Activated CD4-positive, alpha-beta T cell treated with anti-CD3 and anti-CD28 coated beads, Interleukin-2, amount 10 ng/mL, durations not matched to agents 7 days and 5 days (primary cell): ENCODE data around the gene CERS4. TPM values are rescaled to one million over a fixed set of nuclear protein-coding genes. Genes with fewer than 3 reads are reported as not detected.
"Not testable (repeated sequence)": the region's sequence is repeated elsewhere in the genome, so short reads cannot be mapped to it uniquely, and the experiment has no call there.

ENCODE experiments used
- CTCF ChIA-PET: fragments of 350-600 bp; sonication (Branson Sonifier 250); formaldehyde crosslinking; loops from one replicate; lab custom pipeline; 2021; ENCODE audit warnings: antibody characterized with exemption; lab: Charles Lee
- POLR2A ChIA-PET: fragments of 350-600 bp; sonication (Branson Sonifier 250); formaldehyde crosslinking; loops from one replicate; lab custom pipeline; 2021; ENCODE audit warnings: antibody characterized with exemption; lab: Charles Lee
- DNase-seq: peaks from one replicate; pipeline ENCODE4 v3.0.0-alpha.2; 2020
- H3K27ac Mint-ChIP-seq: one replicate; pipeline ENCODE4 v1.8.0; 2021; ENCODE audit warnings: mild to moderate bottlenecking, moderate library complexity, mixed read lengths
- H3K27me3 Mint-ChIP-seq: one replicate; pipeline ENCODE4 v1.8.0; 2021; ENCODE audit warnings: mixed read lengths
- H3K36me3 Mint-ChIP-seq: one replicate; pipeline ENCODE4 v1.8.0; 2021; ENCODE audit warnings: low read depth, mixed read lengths
- H3K4me1 Mint-ChIP-seq: one replicate; pipeline ENCODE4 v1.8.0; 2021; ENCODE audit warnings: mixed read lengths
- H3K4me3 Mint-ChIP-seq: one replicate; pipeline ENCODE4 v1.8.0; 2021; ENCODE audit warnings: mild to moderate bottlenecking, moderate library complexity, mixed read lengths
- H3K9me3 Mint-ChIP-seq: one replicate; pipeline ENCODE4 v1.8.0; 2021; ENCODE audit warnings: mixed read lengths
- total RNA-seq, 2 experiments: library from RNA; stranded (reverse); gene quantifications; one replicate each; pipeline ENCODE4 v1.2.3, GENCODE V29; 2021

Gene CERS4
- total RNA-seq, 2 experiments from 2014 or later: 26.7 to 33.1 TPM

GRCh38 chr19:8239528-8240273 is 30.5 kb downstream of the CERS4 start:
- Mint-ChIP-seq H3K9me3 (peaks cover 19% of the 10 kb centered on the region), H3K36me3 (peaks cover 32% of the 10 kb centered on the region), H3K4me1 (peaks cover 18% of the 10 kb centered on the region), H3K4me3 (no peak overlapping the region), H3K27ac (peak overlapping the region; percentile 34), H3K27me3 (no peaks in the 10 kb centered on the region)
- ChIA-PET POLR2A (no interaction called here), CTCF (interaction anchor here (0.6 to 1.6 kb wide), 5 partner anchors 11 to 305 kb away, joined by 3 to 7 read pairs (median 4); no protein-coding TSS in a partner anchor)
- no peak for DNase-seq

GRCh38 chr19:8240274-8241229 is 31.4 kb downstream of the CERS4 start:
- Mint-ChIP-seq H3K9me3 (peaks cover 19% of the 10 kb centered on the region), H3K4me3 (no peak overlapping the region), H3K4me1 (peaks cover 18% of the 10 kb centered on the region), H3K27me3 (no peaks in the 10 kb centered on the region), H3K36me3 (peaks cover 32% of the 10 kb centered on the region), H3K27ac (peak overlapping the region; percentile 34)
- CTCF ChIA-PET: interaction anchor here (1.3 to 1.6 kb wide), 3 partner anchors 10 to 45 kb away, joined by 3 to 7 read pairs (median 4); no protein-coding TSS in a partner anchor
- peak; percentile 33 for DNase-seq
- POLR2A ChIA-PET: no interaction called here

- CTCF ChIA-PET: interaction anchor here (0.6 to 1.3 kb wide), 3 partner anchors 10 to 25 kb away, joined by 3 to 4 read pairs (median 3); no protein-coding TSS in a partner anchor
- Mint-ChIP-seq H3K4me1 (peaks cover 18% of the 10 kb centered on the region), H3K4me3 (no peak overlapping the region), H3K27ac (no peak overlapping the region), H3K9me3 (peaks cover 19% of the 10 kb centered on the region), H3K36me3 (peaks cover 32% of the 10 kb centered on the region), H3K27me3 (no peaks in the 10 kb centered on the region)
- POLR2A ChIA-PET: no interaction called here
- DNase-seq: no peak
These were observed 32.5 kb downstream of the CERS4 start for GRCh38 chr19:8241646-8242045.

- no peak overlapping the region for H3K4me3 Mint-ChIP-seq
- peaks cover 18% of the 10 kb centered on the region for H3K4me1 Mint-ChIP-seq
- no peak for DNase-seq
- H3K27me3 Mint-ChIP-seq: no peaks in the 10 kb centered on the region
- H3K36me3 Mint-ChIP-seq: peaks cover 32% of the 10 kb centered on the region
- peaks cover 19% of the 10 kb centered on the region for H3K9me3 Mint-ChIP-seq
- CTCF ChIA-PET: interaction anchor here (0.7 to 1.5 kb wide), 3 partner anchors 10 to 240 kb away, joined by 4 to 6 read pairs (median 4); no protein-coding TSS in a partner anchor
- POLR2A ChIA-PET: no interaction called here
- H3K27ac Mint-ChIP-seq: no peak overlapping the region
These were observed 33.1 kb downstream of the CERS4 start for GRCh38 chr19:8242211-8242821.

GRCh38 chr19:8243146-8243545 is 34.0 kb downstream of the CERS4 start:
- DNase-seq: no peak
- no peak overlapping the region for H3K4me3 Mint-ChIP-seq
- H3K9me3 Mint-ChIP-seq: peaks cover 19% of the 10 kb centered on the region
- CTCF ChIA-PET: interaction anchor here (0.6 to 1.5 kb wide), 5 partner anchors 10 to 1841 kb away, joined by 3 to 6 read pairs (median 4); no protein-coding TSS in a partner anchor
- no peak overlapping the region for H3K27ac Mint-ChIP-seq
- POLR2A ChIA-PET: no interaction called here
- H3K36me3 Mint-ChIP-seq: peaks cover 32% of the 10 kb centered on the region
- H3K4me1 Mint-ChIP-seq: peaks cover 18% of the 10 kb centered on the region
- no peaks in the 10 kb centered on the region for H3K27me3 Mint-ChIP-seq

GRCh38 chr19:8244442-8244841 is 35.3 kb downstream of the CERS4 start:
- Mint-ChIP-seq H3K9me3 (peaks cover 19% of the 10 kb centered on the region), H3K27ac (no peak overlapping the region), H3K36me3 (peaks cover 32% of the 10 kb centered on the region), H3K27me3 (no peaks in the 10 kb centered on the region), H3K4me1 (peaks cover 18% of the 10 kb centered on the region), H3K4me3 (no peak overlapping the region)
- no peak for DNase-seq
- POLR2A ChIA-PET: no interaction called here
- CTCF ChIA-PET: no interaction called here

GRCh38 chr19:8245869-8246835 is 37.0 kb downstream of the CERS4 start:
- Mint-ChIP-seq H3K9me3 (peaks cover 14% of the 10 kb centered on the region), H3K36me3 (peaks cover 23% of the 10 kb centered on the region), H3K27me3 (no peaks in the 10 kb centered on the region), H3K4me1 (peaks cover 8% of the 10 kb centered on the region), H3K4me3 (no peak overlapping the region), H3K27ac (peak overlapping the region; percentile 25)
- ChIA-PET POLR2A (no interaction called here), CTCF (interaction anchor here (1.0 kb wide), 1 partner anchor 301 kb away, joined by 4 read pairs; no protein-coding TSS in a partner anchor)
- no peak for DNase-seq

- H3K4me3 Mint-ChIP-seq, DNase-seq, H3K27ac Mint-ChIP-seq, H3K4me1 Mint-ChIP-seq, H3K27me3 Mint-ChIP-seq, POLR2A ChIA-PET: not testable (repeated sequence)
- Mint-ChIP-seq H3K9me3 (peaks cover 11% of the 10 kb centered on the region), H3K36me3 (peaks cover 15% of the 10 kb centered on the region)
- CTCF ChIA-PET: interaction anchor here (0.6 kb wide), 2 partner anchors 43 to 349 kb away, joined by 3 to 4 read pairs; no protein-coding TSS in a partner anchor
These were observed 38.1 kb downstream of the CERS4 start for GRCh38 chr19:8247129-8247890.

- ChIA-PET POLR2A (no interaction called here), CTCF (no interaction called here)
- peaks cover 8% of the 10 kb centered on the region for H3K4me1 Mint-ChIP-seq
- no peak overlapping the region for H3K4me3 Mint-ChIP-seq
- H3K27ac Mint-ChIP-seq: no peak overlapping the region
- peaks cover 8% of the 10 kb centered on the region for H3K36me3 Mint-ChIP-seq
- no peak for DNase-seq
- peaks cover 3% of the 10 kb centered on the region for H3K9me3 Mint-ChIP-seq
- no peaks in the 10 kb centered on the region for H3K27me3 Mint-ChIP-seq
These were observed 39.5 kb downstream of the CERS4 start for GRCh38 chr19:8248348-8249328.

GRCh38 chr19:8250596-8250995 is 41.4 kb downstream of the CERS4 start:
- H3K27ac Mint-ChIP-seq: no peak overlapping the region
- ChIA-PET CTCF (interaction anchor here (1.9 kb wide), 1 partner anchor 11 kb away, joined by 7 read pairs; no protein-coding TSS in a partner anchor), POLR2A (no interaction called here)
- H3K36me3 Mint-ChIP-seq: peaks cover 3% of the 10 kb centered on the region
- no peak for DNase-seq
- H3K27me3 Mint-ChIP-seq: no peaks in the 10 kb centered on the region
- no peaks in the 10 kb centered on the region for H3K9me3 Mint-ChIP-seq
- peaks cover 3% of the 10 kb centered on the region for H3K4me1 Mint-ChIP-seq
- H3K4me3 Mint-ChIP-seq: no peak overlapping the region
